HCT116 (cell line): Measurements from ENCODE around the gene KCNJ1. TPM values are rescaled to one million over a fixed set of nuclear protein-coding genes. Genes with fewer than 3 reads are reported as not detected.

Source experiments
- ATAC-seq: fragments of 200-7000 bp; cut with Tn5 transposase; 2 replicates; pipeline ENCODE4 v1.9.1; 2020; ENCODE audit warnings: mild to moderate bottlenecking, moderate library complexity
- BruUV-seq: library from RNA; stranded (reverse); fragments of 400-500 nt; replicated peaks from 2 replicates; lab custom pipeline; 2021; lab: Mats Ljungman, UMichigan
- CTCF ChIA-PET: fragments of 300-600 bp; sonication (Branson Sonifier 250); formaldehyde crosslinking; loops from one replicate; lab custom pipeline; 2021; ENCODE audit warnings: antibody characterized with exemption; lab: Charles Lee
- POLR2A ChIA-PET: fragments of 300-600, 350-600 bp; sonication (Branson Sonifier 250); formaldehyde crosslinking; loops from one replicate; lab custom pipeline; 2021; ENCODE audit warnings: antibody characterized with exemption; lab: Charles Lee
- RAD21 ChIA-PET, 2 experiments: fragments of 300-600 bp; sonication (Branson Sonifier 250); formaldehyde crosslinking; loops; one replicate each; lab custom pipeline; 2023; ENCODE audit warnings: low total read pairs in 2 of 2; ENCODE audit not compliant: uncharacterized antibody in 2 of 2, unreplicated experiment in 2 of 2, low non-redundant PET in 1 of 2; lab: Charles Lee
- DNase-seq: peaks from one replicate; pipeline ENCODE4 v3.0.0-alpha.2; 2010; ENCODE audit warnings: low read depth, low spot score
- H2AFZ ChIP-seq: fragments of 200-600 bp; shearing (Covaris generic), sonication (generic); 2 replicates; pipeline ENCODE4 v1.6.1; 2017; ENCODE audit warnings: low read depth, mixed run types, mixed read lengths, antibody characterized with exemption, low read length; ENCODE audit not compliant: poor library complexity, severe bottlenecking
- H3K27ac ChIP-seq: 2 replicates; pipeline ENCODE4 v1.5.1; 2012; ENCODE audit warnings: low read depth, low read length
- H3K27me3 ChIP-seq: fragments of 200-600 bp; sonication (generic); 2 replicates; pipeline ENCODE4 v1.6.1; 2016; ENCODE audit warnings: mixed run types, low read length, mixed read lengths; ENCODE audit not compliant: insufficient read depth
- H3K36me3 ChIP-seq, 2 experiments: fragments of 200-500 bp in 1 of 2; fragments of 200-600 bp in 1 of 2; sonication (Bioruptor generic) in 1 of 2; sonication (generic) in 1 of 2; 2 replicates each; pipeline versions ENCODE4 v1.5.1 to v1.6.1; 2014 to 2016; ENCODE audit warnings: low read length in 2 of 2, inconsistent platforms in 1 of 2, mixed read lengths in 1 of 2, mixed run types in 1 of 2; ENCODE audit not compliant: insufficient read depth in 2 of 2, control insufficient read depth in 1 of 2
- H3K4me1 ChIP-seq, 2 experiments: fragments of 200-600 bp in 1 of 2; sonication (generic) in 1 of 2; 2 replicates each; pipeline versions ENCODE4 v1.5.1 to v1.6.1; 2012 to 2017; ENCODE audit warnings: low read length in 2 of 2, inconsistent platforms in 1 of 2, mild to moderate bottlenecking in 1 of 2, mixed read lengths in 1 of 2, mixed run types in 1 of 2, moderate library complexity in 1 of 2; ENCODE audit not compliant: insufficient read depth in 2 of 2, control insufficient read depth in 1 of 2
- H3K4me2 ChIP-seq: fragments of 200-600 bp; sonication (generic); 2 replicates; pipeline ENCODE4 v1.6.1; 2017; ENCODE audit warnings: mixed run types, low read length, mixed read lengths
- H3K4me3 ChIP-seq, 2 experiments: fragments of 200-600 bp in 1 of 2; sonication (generic) in 1 of 2; replicated peaks in 1 of 2; 2 replicates each; pipeline ENCODE4 v1.5.1; 2011 to 2016; ENCODE audit warnings: low read length in 2 of 2, control low read depth in 1 of 2, low read depth in 1 of 2, mild to moderate bottlenecking in 1 of 2, mixed read lengths in 1 of 2, mixed run types in 1 of 2
- H3K79me2 ChIP-seq: fragments of 200-600 bp; sonication (generic); 2 replicates; pipeline ENCODE4 v1.6.1; 2017; ENCODE audit warnings: mild to moderate bottlenecking, mixed run types, low read length, moderate library complexity, mixed read lengths; ENCODE audit not compliant: insufficient read depth
- H3K9ac ChIP-seq: fragments of 200-600 bp; sonication (generic); 2 replicates; pipeline ENCODE4 v1.6.1; 2016; ENCODE audit warnings: low read length, mixed read lengths
- H3K9me2 ChIP-seq: fragments of 200-600 bp; sonication (generic), shearing (Covaris generic); 2 replicates; pipeline ENCODE4 v1.6.1; 2017; ENCODE audit warnings: mixed run types, mild to moderate bottlenecking, moderate library complexity; ENCODE audit not compliant: insufficient read depth
- H3K9me3 ChIP-seq, 2 experiments: fragments of 200-500 bp in 1 of 2; fragments of 200-600 bp in 1 of 2; sonication (Bioruptor generic) in 1 of 2; sonication (generic) in 1 of 2; 2 replicates each; pipeline ENCODE4 v1.6.1; 2014 to 2017; ENCODE audit warnings: low read length in 2 of 2, mixed read lengths in 2 of 2, inconsistent platforms in 1 of 2, low read depth in 1 of 2, mild to moderate bottlenecking in 1 of 2, mixed run types in 1 of 2, moderate library complexity in 1 of 2; ENCODE audit not compliant: control insufficient read depth in 1 of 2, insufficient read depth in 1 of 2
- H4K20me1 ChIP-seq: fragments of 200-600 bp; sonication (generic), shearing (Covaris generic); 2 replicates; pipeline ENCODE4 v1.6.1; 2017; ENCODE audit warnings: mixed run types, mild to moderate bottlenecking, moderate library complexity; ENCODE audit not compliant: insufficient read depth
- CBX3 ChIP-seq: IDR thresholded peaks from 2 replicates; pipeline ENCODE4 v1.6.1; 2012; ENCODE audit warnings: low read depth
- CTCF ChIP-seq, 3 experiments: fragments of 200-600 bp in 1 of 3; sonication (generic) in 1 of 3; IDR thresholded peaks in 2 of 3; conservative IDR thresholded peaks in 1 of 3; 2 replicates each; pipeline ENCODE4 v1.5.1; 2012 to 2017; ENCODE audit warnings: low read depth in 2 of 3, low read length in 2 of 3, antibody characterized with exemption in 1 of 3, borderline replicate concordance in 1 of 3, control low read depth in 1 of 3, mild to moderate bottlenecking in 1 of 3, mixed read lengths in 1 of 3, mixed run types in 1 of 3, moderate library complexity in 1 of 3; ENCODE audit not compliant: insufficient read depth in 1 of 3
- EGR1 ChIP-seq: IDR thresholded peaks from 2 replicates; pipeline ENCODE4 v1.6.1; 2012; ENCODE audit warnings: low read depth
- ELF1 ChIP-seq: IDR thresholded peaks from 2 replicates; pipeline ENCODE4 v1.6.1; 2012; ENCODE audit warnings: low read depth, borderline replicate concordance
- EZH2phosphoT487 ChIP-seq: fragments of 200-600 bp; IDR thresholded peaks from 2 replicates; pipeline ENCODE4 v1.6.1; 2018; ENCODE audit warnings: antibody characterized with exemption, borderline replicate concordance
- FOSL1 ChIP-seq: IDR thresholded peaks from 2 replicates; pipeline ENCODE4 v1.6.1; 2012; ENCODE audit warnings: low read depth
- MAX ChIP-seq: IDR thresholded peaks from 2 replicates; pipeline ENCODE4 v1.6.1; 2012
- POLR2A ChIP-seq: IDR thresholded peaks from 2 replicates; pipeline ENCODE4 v1.7.0; 2011; ENCODE audit warnings: borderline replicate concordance; ENCODE audit not compliant: insufficient read depth, insufficient read length; ENCODE audit errors: extremely low read depth
- POLR2AphosphoS5 ChIP-seq: IDR thresholded peaks from 2 replicates; pipeline ENCODE4 v1.6.1; 2011; ENCODE audit warnings: mild to moderate bottlenecking, low read depth, low read length, moderate library complexity
- RAD21 ChIP-seq: IDR thresholded peaks from 2 replicates; pipeline ENCODE4 v1.6.1; 2012; ENCODE audit warnings: low read depth, mild to moderate bottlenecking
- SIN3A ChIP-seq: IDR thresholded peaks from 2 replicates; pipeline ENCODE4 v1.6.1; 2012; ENCODE audit warnings: low read depth
- SRF ChIP-seq: IDR thresholded peaks from 2 replicates; pipeline ENCODE4 v1.6.1; 2012; ENCODE audit warnings: low read depth
- TCF7L2 ChIP-seq: IDR thresholded peaks from 2 replicates; pipeline ENCODE4 v1.7.0; 2011; ENCODE audit warnings: borderline replicate concordance, inconsistent platforms; ENCODE audit not compliant: insufficient read depth, insufficient read length; ENCODE audit errors: extremely low read depth
- intact Hi-C: fragments of 100-400 bp; cut with micrococcal nuclease; formaldehyde crosslinking; loops from 2 replicates; pipeline ENCODE4 v1.10.0; 2022
- total RNA-seq: library from RNA; stranded (reverse); gene quantifications from one replicate; pipeline ENCODE4 v1.2.1, GENCODE V29; 2021; ENCODE audit not compliant: unreplicated experiment

Gene KCNJ1
- total RNA-seq, 1 experiment from 2014 or later: 0.15 TPM

- H3K36me3 ChIP-seq: no peaks in the 10 kb centered on the region
- H3K4me1 ChIP-seq: no peaks in the 10 kb centered on the region
- H3K9me3 ChIP-seq: no peaks in the 10 kb centered on the region
- CTCF ChIA-PET: no interaction called here
- no peaks in the 10 kb centered on the region for H3K27me3 ChIP-seq
- no peaks in the 10 kb centered on the region for H3K9me2 ChIP-seq
- no peaks in the 10 kb centered on the region for H3K79me2 ChIP-seq
- no peak for TF ChIP-seq SIN3A
- no peak for TF ChIP-seq RAD21
- TF ChIP-seq POLR2A: no peak
- no peak for TF ChIP-seq SRF
- TF ChIP-seq MAX: no peak
- TF ChIP-seq TCF7L2: no peak
- TF ChIP-seq ELF1: no peak
- TF ChIP-seq POLR2AphosphoS5: no peak
- TF ChIP-seq EZH2phosphoT487: no peak
- no peak for TF ChIP-seq CTCF (IDR thresholded peaks at IDR 0.05 in 2 of 3, conservative IDR thresholded peaks at IDR 0.05 in 1 of 3; ENCODE audit: borderline replicate concordance in 1 of 3, insufficient read depth in 1 of 3, low read depth in 2 of 3, low read length in 2 of 3)
- no peak for TF ChIP-seq EGR1
- no peak for TF ChIP-seq CBX3
- no peak for TF ChIP-seq FOSL1
- no peak overlapping the region for H3K27ac ChIP-seq
- H3K4me3 ChIP-seq: no peak overlapping the region
- no peak overlapping the region for H2AFZ ChIP-seq
- no TSS peak for BruUV-seq
- no peak overlapping the region for H3K9ac ChIP-seq
- no peak for ATAC-seq
- RAD21 ChIA-PET: no interaction called here
- H4K20me1 ChIP-seq: no peaks in the 10 kb centered on the region
- no peak for DNase-seq
- intact Hi-C loops: no loop called here
- no peak overlapping the region for H3K4me2 ChIP-seq
- POLR2A ChIA-PET: no interaction called here
Measured at GRCh38 chr11:128823753-128824152, 43.3 kb downstream of the KCNJ1 start.
